Gastroesophageal sphincter (tissue), 4 donors: ENCODE data around the gene MPZL1. TPM values are rescaled to one million over a fixed set of nuclear protein-coding genes. Genes with fewer than 3 reads are reported as not detected.

ENCODE experiments used
- ATAC-seq: fragments of 150-250 bp; one replicate; pipeline ENCODE4 v1.9.1; 2016; ENCODE audit warnings: mild to moderate bottlenecking, moderate library complexity
- H3K27ac ChIP-seq, 4 donors: fragments of 200-600 bp; sonication (generic) in 3 of 4; 1 replicate in 3 of 4; 2 replicates in 1 of 4; pipeline ENCODE4 v1.5.1; 2016 to 2019
- H3K27me3 ChIP-seq: fragments of 200-600 bp; sonication (generic); one replicate; pipeline ENCODE4 v1.5.1; 2019
- H3K36me3 ChIP-seq, 2 donors: fragments of 200-600 bp; sonication (generic); one replicate each; pipeline ENCODE4 v1.5.1; 2019; ENCODE audit warnings: control low read depth in 1 of 2
- H3K4me1 ChIP-seq, 3 donors: fragments of 200-600 bp; sonication (generic); 1 replicate in 2 of 3; 2 replicates in 1 of 3; pipeline ENCODE4 v1.5.1; 2016 to 2019; ENCODE audit warnings: control low read depth in 2 of 3
- H3K4me3 ChIP-seq, 2 donors: fragments of 200-600 bp; sonication (generic); one replicate each; pipeline ENCODE4 v1.5.1; 2019; ENCODE audit warnings: mild to moderate bottlenecking in 1 of 2, moderate library complexity in 1 of 2
- H3K9me3 ChIP-seq, 3 donors: fragments of 200-600 bp; sonication (generic); one replicate each; pipeline ENCODE4 v1.5.1; 2017 to 2019; ENCODE audit warnings: control low read depth in 2 of 3
- EP300 ChIP-seq: sonication (generic); formaldehyde crosslinking; IDR thresholded peaks from one replicate; pipeline ENCODE4 v1.6.1; 2017; ENCODE audit warnings: antibody characterized with exemption, mild to moderate bottlenecking
- POLR2A ChIP-seq, 2 donors: fragments of 450-650 bp; IDR thresholded peaks; one replicate each; pipeline ENCODE4 v1.6.1; 2017; ENCODE audit warnings: antibody characterized with exemption in 2 of 2, mild to moderate bottlenecking in 2 of 2, moderate library complexity in 1 of 2
- POLR2AphosphoS5 ChIP-seq: sonication (generic); formaldehyde crosslinking; IDR thresholded peaks from one replicate; pipeline ENCODE4 v1.6.1; 2017; ENCODE audit warnings: antibody characterized with exemption
- WGBS, 2 donors: methylation state at CpG; one replicate each; pipeline ENCODE4 v1.1.5; 2018; ENCODE audit warnings: low coverage in 1 of 2; 5-methylcytosine and 5-hydroxymethylcytosine counted together
- total RNA-seq, 4 donors: library from RNA; depleted of rRNA; stranded (reverse); fragments of >200 nt; gene quantifications; one replicate each; pipeline ENCODE4 v1.1.0, GENCODE V29; 2016
- TF ChIP-seq, protein P1 (sequence below), 4 experiments: fragments of 200-600 bp in 2 of 4; fragments of 450-650 bp in 2 of 4; sonication (generic) in 1 of 4; IDR thresholded peaks; one replicate each; pipeline ENCODE4 v1.5.1; 2017 to 2019; ENCODE audit warnings: antibody characterized with exemption in 4 of 4, mild to moderate bottlenecking in 2 of 4, moderate library complexity in 2 of 4

MPZL1 gene
- total RNA-seq, 4 donors from 2014 or later, result 83.7 to 127 (median 95.8) TPM

DNA sequence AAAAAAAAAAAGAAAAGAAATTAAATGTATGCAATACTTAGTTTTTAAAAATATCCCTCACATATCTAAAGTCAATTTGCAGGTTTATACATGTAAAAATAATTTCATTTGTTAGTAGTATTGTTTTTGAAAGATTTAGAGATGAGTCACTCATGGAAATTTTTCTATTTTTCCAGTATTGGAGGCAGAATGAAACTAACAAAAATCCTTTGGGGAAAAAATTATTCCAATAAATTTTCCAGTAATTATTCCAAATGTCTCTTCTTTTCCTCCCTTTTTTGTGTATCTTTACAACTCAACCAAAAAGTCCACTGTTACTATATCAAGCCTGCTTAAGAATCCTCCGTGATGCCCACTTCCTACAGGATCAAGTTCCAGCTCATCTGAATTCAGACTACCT lies 29.9 kb downstream of the MPZL1 start:
- no peak for ATAC-seq
- WGBS, 2 donors, result 59% methylated on average over 1 of the region's 1 CpG; no CpG with 5 or more reads in 1 of the 2 donors

DNA sequence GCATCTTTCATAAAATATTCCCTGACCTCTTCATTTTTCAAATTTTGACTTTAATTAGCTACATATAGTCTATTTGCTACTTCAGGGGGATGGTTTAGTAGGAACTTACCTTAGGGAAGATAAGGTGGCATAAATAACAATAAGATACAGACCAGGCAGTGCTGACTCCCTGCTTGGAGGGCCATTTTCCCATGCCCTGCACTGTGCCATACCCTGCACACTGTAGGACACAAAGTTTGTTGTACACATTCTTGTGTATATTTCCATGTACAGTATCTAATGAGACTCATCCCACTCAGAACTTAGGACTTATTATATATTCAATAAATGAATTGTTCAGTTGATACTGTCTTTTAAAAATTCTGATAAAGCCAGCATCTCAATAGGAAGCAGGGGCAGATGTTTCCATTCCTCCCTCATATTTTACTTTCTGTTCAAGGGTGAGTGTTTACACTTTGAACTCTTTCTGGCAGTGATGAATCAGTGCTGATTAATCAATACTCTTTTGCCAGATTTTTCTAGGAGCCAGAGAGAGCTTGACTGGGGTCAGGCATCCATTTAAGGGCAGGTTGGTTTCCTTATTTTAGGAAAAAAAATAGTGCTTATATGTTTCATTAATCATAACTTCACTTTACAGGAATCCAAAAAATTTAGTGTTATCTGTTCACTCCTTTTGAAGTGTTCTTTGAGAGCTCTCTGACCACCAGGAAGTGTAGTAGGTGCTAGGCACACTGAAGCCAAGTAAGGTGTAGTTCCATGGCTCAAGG lies 30.6 kb downstream of the MPZL1 start:
- Histone ChIP-seq H3K9me3 (no peaks in the 10 kb centered on the region), H3K4me3 (no peak overlapping the region), H3K27me3 (no peaks in the 10 kb centered on the region), H3K4me1 (peaks cover 5 to 79% (median 12%) of the 10 kb centered on the region in 3 donors), H3K36me3 (no peaks in the 10 kb centered on the region), H3K27ac (peak overlapping the region in 1 of 4 donors; percentile 11)
- no peak for ATAC-seq
- TF ChIP-seq POLR2AphosphoS5, result no peak
- TF ChIP-seq, protein P1, sequence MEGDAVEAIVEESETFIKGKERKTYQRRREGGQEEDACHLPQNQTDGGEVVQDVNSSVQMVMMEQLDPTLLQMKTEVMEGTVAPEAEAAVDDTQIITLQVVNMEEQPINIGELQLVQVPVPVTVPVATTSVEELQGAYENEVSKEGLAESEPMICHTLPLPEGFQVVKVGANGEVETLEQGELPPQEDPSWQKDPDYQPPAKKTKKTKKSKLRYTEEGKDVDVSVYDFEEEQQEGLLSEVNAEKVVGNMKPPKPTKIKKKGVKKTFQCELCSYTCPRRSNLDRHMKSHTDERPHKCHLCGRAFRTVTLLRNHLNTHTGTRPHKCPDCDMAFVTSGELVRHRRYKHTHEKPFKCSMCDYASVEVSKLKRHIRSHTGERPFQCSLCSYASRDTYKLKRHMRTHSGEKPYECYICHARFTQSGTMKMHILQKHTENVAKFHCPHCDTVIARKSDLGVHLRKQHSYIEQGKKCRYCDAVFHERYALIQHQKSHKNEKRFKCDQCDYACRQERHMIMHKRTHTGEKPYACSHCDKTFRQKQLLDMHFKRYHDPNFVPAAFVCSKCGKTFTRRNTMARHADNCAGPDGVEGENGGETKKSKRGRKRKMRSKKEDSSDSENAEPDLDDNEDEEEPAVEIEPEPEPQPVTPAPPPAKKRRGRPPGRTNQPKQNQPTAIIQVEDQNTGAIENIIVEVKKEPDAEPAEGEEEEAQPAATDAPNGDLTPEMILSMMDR (IDR thresholded peaks at IDR 0.05), result no peak
- no peak for TF ChIP-seq EP300
- TF ChIP-seq POLR2A (IDR thresholded peaks at IDR 0.05), result no peak

More for the DNA sequence above, 29.9 kb downstream of the MPZL1 start:
- no peaks in the 10 kb centered on the region for H3K27me3 ChIP-seq
- no peak overlapping the region for H3K4me3 ChIP-seq
- no peaks in the 10 kb centered on the region for H3K9me3 ChIP-seq
- H3K36me3 ChIP-seq, result no peaks in the 10 kb centered on the region
- peaks cover 5 to 79% (median 12%) of the 10 kb centered on the region in 3 donors for H3K4me1 ChIP-seq
- no peak for TF ChIP-seq POLR2A (IDR thresholded peaks at IDR 0.05)
- peak overlapping the region in 1 of 4 donors; percentile 11 for H3K27ac ChIP-seq

DNA sequence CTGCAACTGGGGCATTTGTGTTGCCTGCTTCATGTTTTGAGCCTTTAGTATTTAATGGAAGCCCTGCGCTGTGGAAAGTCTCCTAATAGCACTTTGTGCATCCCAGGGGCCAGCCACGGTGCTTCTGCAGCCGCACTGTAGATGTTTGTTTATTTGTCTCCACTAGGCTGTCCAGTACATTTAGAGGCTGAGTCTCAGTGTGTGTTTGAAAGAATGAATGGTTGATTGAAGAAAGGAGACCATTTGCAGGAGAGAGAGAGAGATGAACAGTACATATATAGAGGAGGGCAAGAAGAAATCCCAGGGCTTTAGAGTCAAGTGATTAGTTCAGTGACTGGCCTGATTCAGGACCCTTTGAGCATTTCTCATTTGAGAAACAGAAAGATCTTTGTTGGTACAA lies 33.9 kb downstream of the MPZL1 start:
- WGBS, 2 donors, result 56 to 80% methylated on average over 3 of the region's 3 CpGs
- Histone ChIP-seq H3K9me3 (no peaks in the 10 kb centered on the region), H3K4me3 (no peak overlapping the region), H3K27me3 (no peaks in the 10 kb centered on the region), H3K4me1 (peaks cover 3 to 77% (median 8%) of the 10 kb centered on the region in 3 donors), H3K36me3 (no peaks in the 10 kb centered on the region), H3K27ac (no peak overlapping the region)
- no peak for ATAC-seq
- no peak for TF ChIP-seq POLR2AphosphoS5
- TF ChIP-seq, protein P1 (IDR thresholded peaks at IDR 0.05), result no peak
- TF ChIP-seq EP300, result no peak
- TF ChIP-seq POLR2A (IDR thresholded peaks at IDR 0.05), result no peak

DNA sequence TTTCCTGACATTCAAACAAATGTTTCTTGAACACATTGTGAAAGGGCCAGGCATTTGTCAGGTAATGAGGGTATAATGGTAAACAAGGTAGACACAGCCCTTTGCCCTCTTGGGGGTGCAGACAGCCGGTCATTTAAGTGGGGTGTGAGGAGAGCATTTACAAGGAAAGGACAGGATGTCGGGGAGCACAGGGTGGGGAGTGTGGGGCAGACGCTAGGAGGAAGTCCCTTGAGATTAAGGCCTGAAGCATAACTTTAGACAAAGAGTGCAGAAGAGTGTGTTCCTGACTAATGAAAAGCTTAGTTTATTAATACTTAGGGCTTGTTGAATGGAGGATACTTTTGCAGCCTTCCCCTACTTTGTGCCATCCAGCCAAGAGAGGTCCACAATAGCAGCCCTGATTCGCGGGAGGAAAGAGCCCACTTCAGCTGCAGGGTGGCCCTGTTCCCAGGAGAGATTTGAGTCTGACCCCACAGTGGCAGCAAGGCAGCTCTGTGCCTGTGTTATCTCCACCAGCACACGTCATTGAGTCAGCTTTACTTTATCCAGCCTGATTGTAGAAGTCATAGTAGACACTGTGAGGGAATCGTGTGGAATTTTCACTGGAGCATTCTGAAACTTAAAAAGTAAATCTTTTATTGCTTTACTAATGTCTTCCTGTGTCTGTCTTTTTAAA lies 35.1 kb downstream of the MPZL1 start:
- H3K9me3 ChIP-seq, result no peaks in the 10 kb centered on the region
- H3K27ac ChIP-seq, result no peak overlapping the region
- TF ChIP-seq POLR2AphosphoS5, result no peak
- 20 to 39% methylated on average over 1 to 5 of the region's 7 CpGs for WGBS, 2 donors
- H3K4me3 ChIP-seq, result no peak overlapping the region
- ATAC-seq, result no peak
- peaks cover 3 to 72% (median 11%) of the 10 kb centered on the region in 3 donors for H3K4me1 ChIP-seq
- H3K36me3 ChIP-seq, result no peaks in the 10 kb centered on the region
- no peaks in the 10 kb centered on the region for H3K27me3 ChIP-seq

DNA sequence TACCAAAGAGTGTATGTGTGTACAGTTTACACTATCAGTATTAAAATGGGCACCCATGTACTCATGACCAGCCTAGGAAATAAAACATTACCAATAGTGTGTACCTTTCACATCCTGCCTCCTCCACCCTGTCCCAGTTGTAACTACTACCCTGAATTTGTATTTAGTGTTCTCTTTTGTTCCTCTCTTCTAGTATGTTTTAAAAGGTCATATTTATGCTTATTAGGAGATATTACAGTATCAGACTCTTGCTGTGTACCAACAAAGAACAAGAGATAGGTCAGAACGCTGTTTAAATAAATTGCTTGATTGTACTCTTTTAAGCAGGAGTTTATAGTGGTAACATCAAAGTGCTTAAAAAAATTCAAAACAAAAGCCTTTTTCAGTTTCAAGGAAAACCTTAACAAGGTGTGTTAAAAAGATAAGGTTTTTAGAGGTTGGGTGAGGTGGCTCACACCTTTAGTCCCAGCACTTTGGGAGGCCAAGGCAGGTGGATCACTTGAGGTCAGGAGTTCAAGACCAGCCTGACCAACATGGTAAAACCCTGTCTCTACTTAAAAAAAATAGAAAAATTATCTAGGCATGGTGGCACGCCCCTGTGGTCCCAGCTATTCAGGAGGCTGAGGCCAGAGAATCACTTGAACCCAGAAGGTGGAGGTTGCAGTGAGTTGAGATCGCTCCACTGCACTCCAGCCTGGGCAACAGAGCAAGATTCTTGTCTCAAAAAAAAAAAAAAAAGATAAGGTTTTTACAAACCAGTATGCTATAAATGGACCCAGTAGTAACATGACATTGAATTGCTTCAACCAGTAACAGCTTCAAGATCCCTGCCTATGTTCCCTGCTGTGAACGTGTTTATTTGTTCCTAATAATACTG lies 35.9 kb downstream of the MPZL1 start:
- Histone ChIP-seq H3K36me3 (no peaks in the 10 kb centered on the region), H3K4me3 (no peak overlapping the region), H3K27me3 (no peaks in the 10 kb centered on the region), H3K4me1 (peaks cover 0 to 71% (median 6%) of the 10 kb centered on the region in 3 donors), H3K9me3 (no peaks in the 10 kb centered on the region), H3K27ac (no peak overlapping the region)
- 87 to 94% methylated on average over 2 to 4 of the region's 4 CpGs for WGBS, 2 donors
- no peak for ATAC-seq
- TF ChIP-seq POLR2A (IDR thresholded peaks at IDR 0.05) (no peak), POLR2AphosphoS5 (no peak), EP300 (no peak)
- TF ChIP-seq, protein P1 (IDR thresholded peaks at IDR 0.05), result no peak
